Activated CD8-positive, alpha-beta T cell treated with anti-CD3 and anti-CD28 coated beads for 36 hours (primary cell): ENCODE data around the gene BAG2. TPM values are rescaled to one million over a fixed set of nuclear protein-coding genes. Genes with fewer than 3 reads are reported as not detected.

Experiments
- ATAC-seq: fragments of 200-7000 bp; cut with Tn5 transposase; one replicate; pipeline ENCODE4 v1.10.0; 2021; ENCODE audit warnings: mild to moderate bottlenecking, moderate library complexity
- CTCF ChIA-PET: fragments of 350-600 bp; sonication (Branson Sonifier 250); formaldehyde crosslinking; loops from one replicate; lab custom pipeline; 2021; ENCODE audit warnings: antibody characterized with exemption; lab: Charles Lee
- POLR2A ChIA-PET: fragments of 350-600 bp; sonication (Branson Sonifier 250); formaldehyde crosslinking; loops from one replicate; lab custom pipeline; 2021; ENCODE audit warnings: antibody characterized with exemption; lab: Charles Lee
- DNase-seq: peaks from one replicate; pipeline ENCODE4 v3.0.0-alpha.2; 2020
- H3K27ac Mint-ChIP-seq: one replicate; pipeline ENCODE4 v1.8.0; 2021; ENCODE audit warnings: mild to moderate bottlenecking, mixed read lengths
- H3K27me3 Mint-ChIP-seq: one replicate; pipeline ENCODE4 v1.8.0; 2021; ENCODE audit warnings: mixed read lengths
- H3K36me3 Mint-ChIP-seq: one replicate; pipeline ENCODE4 v1.8.0; 2021; ENCODE audit warnings: low read depth, mixed read lengths
- H3K4me1 Mint-ChIP-seq: one replicate; pipeline ENCODE4 v1.8.0; 2021; ENCODE audit warnings: low read depth, mixed read lengths
- H3K4me3 Mint-ChIP-seq: one replicate; pipeline ENCODE4 v1.8.0; 2021; ENCODE audit warnings: mild to moderate bottlenecking, moderate library complexity, mixed read lengths
- H3K9me3 Mint-ChIP-seq: one replicate; pipeline ENCODE4 v1.8.0; 2021; ENCODE audit warnings: mixed read lengths
- intact Hi-C: fragments of 100-400 bp; cut with micrococcal nuclease; formaldehyde crosslinking; loops from one replicate; pipeline ENCODE4 v1.10.0; 2022
- total RNA-seq, 2 experiments: library from RNA; stranded (reverse); gene quantifications; one replicate each; pipeline ENCODE4 v1.2.3, GENCODE V29; 2021
- TF ChIP-seq, protein P1 (sequence below): fragments of 200-600 bp; IDR thresholded peaks from one replicate; pipeline ENCODE4 v1.8.0; 2022; ENCODE audit warnings: antibody characterized with exemption, mild to moderate bottlenecking

BAG2 gene
- total RNA-seq, 2 experiments from 2014 or later: 8.4 to 8.9 TPM

- ATAC-seq (no peak), DNase-seq (no peak)
- Mint-ChIP-seq H3K9me3 (no peaks in the 10 kb centered on the region), H3K27ac (no peak overlapping the region), H3K27me3 (no peaks in the 10 kb centered on the region), H3K4me3 (no peak overlapping the region), H3K36me3 (peaks cover 28% of the 10 kb centered on the region), H3K4me1 (peaks cover 11% of the 10 kb centered on the region)
- intact Hi-C loops: no loop called here
- POLR2A ChIA-PET: no interaction called here
- CTCF ChIA-PET: no interaction called here
- TF ChIP-seq, protein P1, sequence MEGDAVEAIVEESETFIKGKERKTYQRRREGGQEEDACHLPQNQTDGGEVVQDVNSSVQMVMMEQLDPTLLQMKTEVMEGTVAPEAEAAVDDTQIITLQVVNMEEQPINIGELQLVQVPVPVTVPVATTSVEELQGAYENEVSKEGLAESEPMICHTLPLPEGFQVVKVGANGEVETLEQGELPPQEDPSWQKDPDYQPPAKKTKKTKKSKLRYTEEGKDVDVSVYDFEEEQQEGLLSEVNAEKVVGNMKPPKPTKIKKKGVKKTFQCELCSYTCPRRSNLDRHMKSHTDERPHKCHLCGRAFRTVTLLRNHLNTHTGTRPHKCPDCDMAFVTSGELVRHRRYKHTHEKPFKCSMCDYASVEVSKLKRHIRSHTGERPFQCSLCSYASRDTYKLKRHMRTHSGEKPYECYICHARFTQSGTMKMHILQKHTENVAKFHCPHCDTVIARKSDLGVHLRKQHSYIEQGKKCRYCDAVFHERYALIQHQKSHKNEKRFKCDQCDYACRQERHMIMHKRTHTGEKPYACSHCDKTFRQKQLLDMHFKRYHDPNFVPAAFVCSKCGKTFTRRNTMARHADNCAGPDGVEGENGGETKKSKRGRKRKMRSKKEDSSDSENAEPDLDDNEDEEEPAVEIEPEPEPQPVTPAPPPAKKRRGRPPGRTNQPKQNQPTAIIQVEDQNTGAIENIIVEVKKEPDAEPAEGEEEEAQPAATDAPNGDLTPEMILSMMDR: no peak
Measured at GRCh38 chr6:57180596-57180995, 8.5 kb downstream of the BAG2 start.

GRCh38 chr6:57182017-57182432, 9.9 kb downstream of the BAG2 start:
- intact Hi-C loops: no loop called here
- TF ChIP-seq, protein P1: no peak
- Mint-ChIP-seq H3K27ac (no peak overlapping the region), H3K27me3 (no peaks in the 10 kb centered on the region), H3K4me1 (peaks cover 7% of the 10 kb centered on the region), H3K9me3 (no peaks in the 10 kb centered on the region), H3K36me3 (peaks cover 31% of the 10 kb centered on the region), H3K4me3 (no peak overlapping the region)
- ATAC-seq (no peak), DNase-seq (no peak)
- CTCF ChIA-PET: no interaction called here
- POLR2A ChIA-PET: no interaction called here

DNA sequence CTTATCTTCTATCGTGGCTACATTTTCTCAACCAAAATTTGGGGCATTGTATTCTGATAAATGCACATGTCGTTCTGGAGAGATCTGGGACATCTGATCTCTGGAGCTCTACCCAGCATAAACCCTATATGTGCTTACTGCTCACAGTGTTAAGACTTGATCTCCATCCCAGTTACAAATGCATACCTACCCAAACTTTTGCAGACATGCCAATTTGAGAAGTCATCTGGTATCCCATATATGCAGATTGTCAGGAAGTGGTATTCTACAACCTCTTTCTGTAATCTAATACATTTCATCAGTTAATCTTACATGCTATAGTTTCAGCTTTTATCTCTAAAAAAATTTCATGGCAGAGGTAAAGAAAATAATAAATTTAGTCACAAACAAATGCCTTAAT, 11.2 kb downstream of the BAG2 start:
- H3K36me3 Mint-ChIP-seq: peaks cover 31% of the 10 kb centered on the region
- no peak overlapping the region for H3K4me3 Mint-ChIP-seq
- no peaks in the 10 kb centered on the region for H3K27me3 Mint-ChIP-seq
- intact Hi-C loops: no loop called here
- H3K27ac Mint-ChIP-seq: no peak overlapping the region
- H3K4me1 Mint-ChIP-seq: peaks cover 3% of the 10 kb centered on the region
- ChIA-PET POLR2A (no interaction called here), CTCF (no interaction called here)
- DNase-seq: no peak
- no peak for ATAC-seq
- TF ChIP-seq, protein P1: no peak
- H3K9me3 Mint-ChIP-seq: no peaks in the 10 kb centered on the region

DNA sequence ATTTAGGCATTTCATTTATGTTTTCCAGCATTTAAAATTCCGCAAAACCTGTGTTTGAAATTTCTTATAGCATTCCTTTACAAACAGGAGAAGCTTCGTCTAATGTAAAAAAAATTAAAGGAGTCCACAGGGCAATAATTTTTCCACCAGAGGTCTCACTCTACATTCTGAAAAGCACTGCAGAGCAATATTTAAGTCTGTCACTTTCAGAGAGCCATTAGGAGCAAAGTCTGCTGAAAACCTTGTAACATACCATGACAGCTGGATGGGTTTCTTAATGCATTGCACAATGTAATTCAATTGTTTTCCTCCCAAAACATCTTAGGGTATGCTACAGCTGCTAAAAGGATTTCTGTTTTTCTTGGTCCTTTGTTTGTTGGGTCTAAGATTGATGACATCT, 18.0 kb downstream of the BAG2 start:
- ChIA-PET POLR2A (interaction anchor here (0.5 kb wide), 1 partner anchor 10 kb away, joined by 3 read pairs; no protein-coding TSS in a partner anchor), CTCF (interaction anchor here (0.9 to 1.3 kb wide), 5 partner anchors 31 to 229 kb away, joined by 3 to 5 read pairs (median 4); no protein-coding TSS in a partner anchor)
- DNase-seq (no peak), ATAC-seq (no peak)
- no peaks in the 10 kb centered on the region for H3K27me3 Mint-ChIP-seq
- no peak overlapping the region for H3K27ac Mint-ChIP-seq
- H3K4me1 Mint-ChIP-seq: no peaks in the 10 kb centered on the region
- TF ChIP-seq, protein P1: no peak
- H3K4me3 Mint-ChIP-seq: no peak overlapping the region
- no peaks in the 10 kb centered on the region for H3K9me3 Mint-ChIP-seq
- peaks cover 9% of the 10 kb centered on the region for H3K36me3 Mint-ChIP-seq
- intact Hi-C loops: no loop called here

GRCh38 chr6:57193177-57193576, 21.1 kb downstream of the BAG2 start:
- TF ChIP-seq, protein P1: no peak
- H3K4me3 Mint-ChIP-seq: no peak overlapping the region
- H3K4me1 Mint-ChIP-seq: no peaks in the 10 kb centered on the region
- ChIA-PET POLR2A (no interaction called here), CTCF (no interaction called here)
- intact Hi-C loops: no loop called here
- H3K9me3 Mint-ChIP-seq: no peaks in the 10 kb centered on the region
- peaks cover 1% of the 10 kb centered on the region for H3K36me3 Mint-ChIP-seq
- no peak for DNase-seq
- ATAC-seq: no peak
- no peaks in the 10 kb centered on the region for H3K27me3 Mint-ChIP-seq
- no peak overlapping the region for H3K27ac Mint-ChIP-seq
